ENCODE data around the gene ABCB8. TPM values are rescaled to one million over a fixed set of nuclear protein-coding genes. Genes with fewer than 3 reads are reported as not detected.

The ABCB8 gene
- total and polyA plus RNA-seq, 2 of the 8 experiments (the other 6 are each of a cell fraction or from before 2014, with no cell fraction given) = 17.7 to 27.0 TPM

DNA sequence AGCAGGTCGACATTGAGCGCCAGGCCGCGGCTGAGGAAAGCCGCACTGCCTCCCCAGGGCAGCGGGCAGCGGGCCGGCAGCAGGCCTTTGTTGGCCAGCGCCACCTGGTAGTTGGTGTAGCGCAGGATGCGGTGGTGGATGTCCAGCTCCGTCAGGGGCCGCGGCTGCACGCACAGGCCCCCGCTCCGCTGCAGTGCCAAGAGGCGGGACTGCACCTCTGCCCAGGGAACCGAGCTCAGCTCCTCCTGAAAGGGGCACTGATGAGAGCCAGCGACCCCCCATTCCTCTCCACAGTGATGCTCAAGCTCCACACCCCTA is 9.2 kb upstream of the ABCB8 start (continued):
- TF ChIP-seq CHD7 (IDR thresholded peaks at IDR 0.05; ENCODE audit: insufficient replicate concordance, low read length) = no peak
- no peak for TF ChIP-seq SRF (IDR thresholded peaks at IDR 0.05; ENCODE audit: low read depth, low read length)
- no peak for TF ChIP-seq ZNF274 (IDR thresholded peaks at IDR 0.05; ENCODE audit: borderline replicate concordance, extremely low read depth, low read length)
- no peak for TF ChIP-seq TAF7 (optimal IDR thresholded peaks at IDR 0.05; ENCODE audit: borderline replicate concordance, low read depth, low read length)
- TF ChIP-seq, protein P1, sequence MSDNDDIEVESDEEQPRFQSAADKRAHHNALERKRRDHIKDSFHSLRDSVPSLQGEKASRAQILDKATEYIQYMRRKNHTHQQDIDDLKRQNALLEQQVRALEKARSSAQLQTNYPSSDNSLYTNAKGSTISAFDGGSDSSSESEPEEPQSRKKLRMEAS (IDR thresholded peaks at IDR 0.05) = no peak
- TF ChIP-seq, protein P2, sequence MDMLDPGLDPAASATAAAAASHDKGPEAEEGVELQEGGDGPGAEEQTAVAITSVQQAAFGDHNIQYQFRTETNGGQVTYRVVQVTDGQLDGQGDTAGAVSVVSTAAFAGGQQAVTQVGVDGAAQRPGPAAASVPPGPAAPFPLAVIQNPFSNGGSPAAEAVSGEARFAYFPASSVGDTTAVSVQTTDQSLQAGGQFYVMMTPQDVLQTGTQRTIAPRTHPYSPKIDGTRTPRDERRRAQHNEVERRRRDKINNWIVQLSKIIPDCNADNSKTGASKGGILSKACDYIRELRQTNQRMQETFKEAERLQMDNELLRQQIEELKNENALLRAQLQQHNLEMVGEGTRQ (IDR thresholded peaks at IDR 0.05; ENCODE audit: low read length) = no peak
- TF ChIP-seq SP1 (IDR thresholded peaks at IDR 0.05; ENCODE audit: low read depth, low read length) = no peak
- no peak for TF ChIP-seq POLR2A (IDR thresholded peaks at IDR 0.05; ENCODE audit: control extremely low read depth in 1 of 2, low read depth in 2 of 2, low read length in 2 of 2)
- TF ChIP-seq CHD1 (IDR thresholded peaks at IDR 0.05; ENCODE audit: low read depth, low read length) = no peak
- no peak for TF ChIP-seq SUZ12 (IDR thresholded peaks at IDR 0.05; ENCODE audit: low read length)
- no peak for TF ChIP-seq CTBP2 (IDR thresholded peaks at IDR 0.05; ENCODE audit: borderline replicate concordance, insufficient read depth, insufficient read length, low read length)
